GM23338 (cell line): ENCODE results near the gene EFCAB8. TPM values are rescaled to one million over a fixed set of nuclear protein-coding genes. Genes with fewer than 3 reads are reported as not detected.

Source experiments
- ATAC-seq: fragments of 200-7000 bp; cut with Tn5 transposase; 3 replicates; pipeline ENCODE4 v1.9.1; 2020
- DNase-seq: peaks from one replicate; pipeline ENCODE4 v3.0.0-alpha.2; 2015; ENCODE audit warnings: low spot score
- H2AFZ ChIP-seq: fragments of 200-600 bp; sonication (generic); 2 replicates; pipeline ENCODE4 v1.8.0; 2016; ENCODE audit warnings: antibody characterized with exemption, mild to moderate bottlenecking, moderate library complexity
- H3F3A ChIP-seq: fragments of 200-600 bp; sonication (generic); replicated peaks from 2 replicates; pipeline ENCODE4 v1.8.0; 2017; ENCODE audit warnings: antibody characterized with exemption, mixed run types, low read depth
- H3K27ac ChIP-seq: fragments of 200-600 bp; sonication (generic); 2 replicates; pipeline ENCODE4 v1.6.1; 2016; ENCODE audit warnings: low read depth
- H3K27me3 ChIP-seq: fragments of 200-600 bp; sonication (generic); 2 replicates; pipeline ENCODE4 v1.8.0; 2016; ENCODE audit warnings: mild to moderate bottlenecking, mixed run types, moderate library complexity; ENCODE audit not compliant: insufficient read depth
- H3K36me3 ChIP-seq: fragments of 200-600 bp; sonication (generic); 2 replicates; pipeline ENCODE4 v1.8.0; 2016; ENCODE audit warnings: mild to moderate bottlenecking; ENCODE audit not compliant: insufficient read depth
- H3K4me1 ChIP-seq: fragments of 200-600 bp; sonication (generic); 2 replicates; pipeline ENCODE4 v1.8.0; 2016; ENCODE audit warnings: mild to moderate bottlenecking, moderate library complexity; ENCODE audit not compliant: insufficient read depth
- H3K4me2 ChIP-seq: fragments of 200-600 bp; sonication (generic); 2 replicates; pipeline ENCODE4 v1.7.1; 2017; ENCODE audit warnings: mixed run types
- H3K4me3 ChIP-seq: fragments of 200-600 bp; sonication (generic); 2 replicates; pipeline ENCODE4 v1.6.1; 2016; ENCODE audit warnings: mixed run types
- H3K79me2 ChIP-seq: fragments of 200-600 bp; sonication (generic); replicated peaks from 2 replicates; pipeline ENCODE4 v1.8.0; 2017; ENCODE audit warnings: mild to moderate bottlenecking; ENCODE audit not compliant: insufficient read depth
- H3K9me2 ChIP-seq: fragments of 200-600 bp; sonication (generic); 2 replicates; pipeline ENCODE4 v1.8.0; 2017; ENCODE audit not compliant: insufficient read depth
- H4K20me1 ChIP-seq: fragments of 200-600 bp; sonication (generic); replicated peaks from 2 replicates; pipeline ENCODE4 v1.8.0; 2017; ENCODE audit warnings: mild to moderate bottlenecking; ENCODE audit not compliant: insufficient read depth
- H3K27ac Mint-ChIP-seq: 2 replicates; pipeline ENCODE4 v1.8.0; 2020; ENCODE audit warnings: inconsistent platforms, mild to moderate bottlenecking, moderate library complexity, mixed read lengths
- H3K27me3 Mint-ChIP-seq: 3 replicates; pipeline ENCODE4 v1.8.0; 2022; ENCODE audit warnings: low read depth, mild to moderate bottlenecking, moderate library complexity, mixed read lengths, inconsistent platforms; ENCODE audit not compliant: insufficient read depth, poor library complexity
- H3K36me3 Mint-ChIP-seq: 3 replicates; pipeline ENCODE4 v1.8.0; 2021; ENCODE audit warnings: low read depth, mild to moderate bottlenecking, inconsistent platforms, moderate library complexity, mixed read lengths
- H3K4me1 Mint-ChIP-seq: 3 replicates; pipeline ENCODE4 v1.8.0; 2020; ENCODE audit warnings: mild to moderate bottlenecking, inconsistent platforms, mixed read lengths
- H3K4me3 Mint-ChIP-seq: 3 replicates; pipeline ENCODE4 v1.8.0; 2021; ENCODE audit warnings: moderate library complexity, mild to moderate bottlenecking, inconsistent platforms, mixed read lengths
- H3K9me3 Mint-ChIP-seq: 3 replicates; pipeline ENCODE4 v1.8.0; 2020; ENCODE audit warnings: moderate library complexity, mild to moderate bottlenecking, inconsistent platforms, mixed read lengths
- CREB1 ChIP-seq: fragments of 250-450 bp; sonication (Bioruptor Pico); IDR thresholded peaks from 2 replicates; pipeline ENCODE4 v1.5.0; 2020; ENCODE audit warnings: low read depth, mild to moderate bottlenecking, moderate library complexity
- CTCF ChIP-seq, 2 experiments: fragments of 200-600 bp in 1 of 2; sonication (generic) in 1 of 2; conservative IDR thresholded peaks; 2 replicates each; pipeline versions ENCODE4 v1.5.1 to v1.6.1; 2016 to 2017; ENCODE audit warnings: antibody characterized with exemption in 2 of 2, low read depth in 2 of 2, mild to moderate bottlenecking in 2 of 2, moderate library complexity in 1 of 2
- ETS1 ChIP-seq: IDR thresholded peaks from 2 replicates; pipeline ENCODE4 v1.6.1; 2016; ENCODE audit warnings: antibody characterized with exemption
- EZH2 ChIP-seq: fragments of 200-600 bp; sonication (generic); IDR thresholded peaks from one replicate; pipeline ENCODE4 v1.8.0; 2017; ENCODE audit warnings: antibody characterized with exemption, mild to moderate bottlenecking, low read depth; ENCODE audit not compliant: unreplicated experiment
- JUNB ChIP-seq: IDR thresholded peaks from one replicate; pipeline ENCODE4 v1.6.1; 2016; ENCODE audit warnings: antibody characterized with exemption; ENCODE audit not compliant: unreplicated experiment
- POLR2AphosphoS5 ChIP-seq: IDR thresholded peaks from 2 replicates; pipeline ENCODE4 v1.6.1; 2016; ENCODE audit warnings: antibody characterized with exemption, low read depth
- REST ChIP-seq: IDR thresholded peaks from one replicate; pipeline ENCODE4 v1.6.1; 2018; ENCODE audit warnings: antibody characterized with exemption; ENCODE audit not compliant: unreplicated experiment
- ZNF331 ChIP-seq: fragments of 250-450 bp; sonication (Bioruptor Pico); IDR thresholded peaks from 2 replicates; pipeline ENCODE4 v1.5.0; 2020; ENCODE audit warnings: low read depth, mild to moderate bottlenecking, moderate library complexity
- ZNF462 ChIP-seq: fragments of 250-450 bp; sonication (Bioruptor Pico); IDR thresholded peaks from 2 replicates; pipeline ENCODE4 v1.5.0; 2020; ENCODE audit warnings: mild to moderate bottlenecking, moderate library complexity
- polyA plus RNA-seq: library from polyadenylated mRNA; unstranded; fragments of >200 nt; fragmentation: Nextera tagmentation; extraction: Ambion mirVana; gene quantifications from 2 replicates; pipeline ENCODE4 v1.2.1, GENCODE V29; 2016
- total RNA-seq: library from RNA; depleted of rRNA; stranded (reverse); fragments of >200 nt; shearing (Covaris generic); gene quantifications from 2 replicates; pipeline ENCODE4 v1.2.3, GENCODE V29; 2014

EFCAB8 gene
- total and polyA plus RNA-seq, 2 experiments from 2014 or later = 0.35 TPM; not detected in 1

GRCh38 chr20:32925481-32926196 is 66.9 kb downstream of the EFCAB8 start (continued):
- TF ChIP-seq ZNF462 (CRISPR knock-in tag) (no peak), JUNB (no peak)

GRCh38 chr20:32929162-32929561 is 70.4 kb downstream of the EFCAB8 start:
- Histone ChIP-seq H3K4me2 (no peak overlapping the region), H3F3A (no peaks in the 10 kb centered on the region), H3K4me3 (no peak overlapping the region), H3K79me2 (no peaks in the 10 kb centered on the region), H4K20me1 (no peaks in the 10 kb centered on the region), H2AFZ (no peak overlapping the region), H3K4me1 (no peaks in the 10 kb centered on the region), H3K27me3 (no peaks in the 10 kb centered on the region), H3K36me3 (no peaks in the 10 kb centered on the region), H3K9me2 (no peaks in the 10 kb centered on the region), H3K27ac (no peak overlapping the region)
- no peak overlapping the region for H3K27ac Mint-ChIP-seq
- no peaks in the 10 kb centered on the region for H3K9me3 Mint-ChIP-seq
- H3K4me1 Mint-ChIP-seq = peaks cover 3% of the 10 kb centered on the region; the same call in 1 of the 3 replicates
- H3K27me3 Mint-ChIP-seq = peaks cover 2% of the 10 kb centered on the region
- ATAC-seq (no peak), DNase-seq (no peak)
- no peak overlapping the region for H3K4me3 Mint-ChIP-seq
- H3K36me3 Mint-ChIP-seq = no peaks in the 10 kb centered on the region
- TF ChIP-seq REST (no peak), ZNF331 (CRISPR knock-in tag) (no peak), EZH2 (no peak), CREB1 (CRISPR knock-in tag) (no peak), ETS1 (no peak), POLR2AphosphoS5 (no peak), CTCF (conservative IDR thresholded peaks at IDR 0.05; ENCODE audit: low read depth in 2 of 2) (no peak)
